H4 (cell line): ENCODE results near the gene DIP2C. TPM values are rescaled to one million over a fixed set of nuclear protein-coding genes. Genes with fewer than 3 reads are reported as not detected.
"Not testable (repeated sequence)": the region's sequence is repeated elsewhere in the genome, so short reads cannot be mapped to it uniquely, and the experiment has no call there.

Experiments used
- DNase-seq: peaks from one replicate; pipeline ENCODE4 v3.0.0-alpha.2; 2015; ENCODE audit warnings: low spot score
- total RNA-seq: library from RNA; depleted of rRNA; stranded (reverse); fragments of >200 nt; shearing (Covaris generic); gene quantifications from 2 replicates; pipeline ENCODE4 v1.2.3, GENCODE V29; 2014

Gene DIP2C
- total RNA-seq, 1 experiment from 2014 or later, result 2.3 TPM

DNA sequence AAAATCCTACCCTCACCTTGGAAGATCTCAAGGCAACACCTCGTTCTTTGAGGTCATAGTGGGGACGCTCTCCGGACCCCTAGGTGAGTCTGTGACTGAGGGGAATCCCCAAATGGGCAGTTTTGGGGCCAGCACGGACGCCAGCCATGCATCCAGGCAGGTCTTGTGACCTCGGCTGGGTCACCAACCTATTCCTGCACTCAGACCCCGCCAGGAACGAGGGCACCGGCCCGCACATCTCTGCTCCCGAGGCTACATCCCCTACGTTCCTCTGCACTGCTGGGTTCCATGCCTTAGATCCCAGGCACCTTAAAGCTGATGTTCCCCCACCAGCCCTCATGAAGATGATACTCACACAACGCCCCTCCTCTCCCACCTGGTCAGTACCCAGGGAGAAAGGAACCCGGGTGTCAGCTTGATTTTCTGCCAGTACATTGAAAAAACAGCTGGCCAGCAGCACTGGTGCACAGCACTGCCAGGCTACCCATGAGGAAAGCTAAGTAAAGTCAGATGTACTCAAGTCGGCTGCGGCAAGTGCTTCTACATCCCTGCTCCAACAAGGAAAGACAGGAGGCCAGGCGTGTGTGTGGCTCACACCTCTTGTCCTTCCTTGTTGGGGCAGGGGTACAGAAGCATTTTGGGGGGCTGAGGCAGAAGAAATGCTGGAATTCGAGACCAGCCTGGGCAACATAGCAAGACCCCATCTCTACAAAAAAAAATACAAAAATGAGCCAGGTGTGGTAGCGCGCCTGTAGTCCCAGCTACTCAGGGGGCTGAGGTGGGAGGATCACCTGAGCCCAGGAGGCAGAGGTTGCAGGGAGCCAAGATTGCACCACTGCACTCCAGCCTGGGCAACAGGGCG is 48.1 kb downstream of the DIP2C start:
- no peak for DNase-seq

DNA sequence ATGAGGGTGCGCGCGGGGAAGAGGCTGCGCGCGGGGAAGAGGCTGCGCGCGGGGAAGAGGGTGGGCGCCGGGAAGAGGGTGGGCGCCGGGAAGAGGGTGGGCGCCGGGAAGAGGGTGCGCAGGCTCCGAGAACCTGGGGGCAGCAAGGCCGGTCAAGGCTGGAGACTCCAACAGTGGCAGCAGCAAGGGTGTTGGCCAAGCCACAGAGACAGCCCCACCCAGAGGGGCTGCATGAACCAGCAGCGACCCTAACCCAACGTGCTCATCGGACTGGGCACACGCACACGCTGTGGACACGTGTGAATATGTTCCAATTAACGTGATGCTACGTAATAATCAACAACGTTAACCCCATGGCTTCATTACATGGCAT is 48.8 kb downstream of the DIP2C start:
- DNase-seq, result no peak

DNA sequence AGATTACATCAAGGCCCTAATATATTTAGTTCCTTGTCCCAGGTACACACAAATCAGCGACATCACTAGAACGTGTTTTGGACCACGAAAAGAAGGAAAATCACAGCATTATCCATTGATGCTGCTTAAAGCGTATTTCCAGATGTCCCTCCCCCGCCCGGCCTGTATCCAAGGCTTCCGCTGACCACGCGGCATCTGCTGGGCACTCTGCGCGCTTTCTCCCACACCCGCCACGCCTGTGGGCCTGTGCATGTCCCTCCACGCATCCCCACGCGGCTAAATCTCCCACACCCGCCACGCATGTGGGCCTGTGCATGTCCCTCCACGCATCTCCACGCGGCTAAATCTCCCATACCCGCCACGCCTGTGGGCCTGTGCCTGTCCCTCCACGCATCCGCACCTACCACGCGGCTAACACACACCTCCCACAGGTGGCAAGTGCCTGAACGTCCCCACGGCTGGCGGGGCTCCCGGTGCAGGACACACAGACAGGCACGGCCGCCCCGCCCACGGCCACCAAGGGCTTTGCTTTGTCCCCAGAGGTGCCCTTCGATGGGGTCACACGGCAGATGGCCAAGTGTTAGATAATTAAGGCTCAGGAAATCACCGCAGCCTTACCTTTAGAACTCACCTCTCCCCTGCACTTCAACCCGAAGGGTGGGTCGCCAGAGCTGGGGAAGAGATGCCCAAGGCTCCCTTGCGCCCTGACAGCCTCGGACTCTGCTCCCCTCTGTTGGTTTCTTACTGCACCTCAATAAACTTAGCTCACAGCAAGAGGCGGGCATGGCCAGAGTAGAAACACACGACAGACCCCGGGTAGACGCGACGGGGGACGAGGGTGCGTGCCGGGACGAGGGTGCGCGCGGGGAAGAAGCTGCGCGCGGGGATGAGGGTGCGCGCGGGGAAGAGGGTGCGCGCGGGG is 49.5 kb downstream of the DIP2C start:
- no peak for DNase-seq

DNA sequence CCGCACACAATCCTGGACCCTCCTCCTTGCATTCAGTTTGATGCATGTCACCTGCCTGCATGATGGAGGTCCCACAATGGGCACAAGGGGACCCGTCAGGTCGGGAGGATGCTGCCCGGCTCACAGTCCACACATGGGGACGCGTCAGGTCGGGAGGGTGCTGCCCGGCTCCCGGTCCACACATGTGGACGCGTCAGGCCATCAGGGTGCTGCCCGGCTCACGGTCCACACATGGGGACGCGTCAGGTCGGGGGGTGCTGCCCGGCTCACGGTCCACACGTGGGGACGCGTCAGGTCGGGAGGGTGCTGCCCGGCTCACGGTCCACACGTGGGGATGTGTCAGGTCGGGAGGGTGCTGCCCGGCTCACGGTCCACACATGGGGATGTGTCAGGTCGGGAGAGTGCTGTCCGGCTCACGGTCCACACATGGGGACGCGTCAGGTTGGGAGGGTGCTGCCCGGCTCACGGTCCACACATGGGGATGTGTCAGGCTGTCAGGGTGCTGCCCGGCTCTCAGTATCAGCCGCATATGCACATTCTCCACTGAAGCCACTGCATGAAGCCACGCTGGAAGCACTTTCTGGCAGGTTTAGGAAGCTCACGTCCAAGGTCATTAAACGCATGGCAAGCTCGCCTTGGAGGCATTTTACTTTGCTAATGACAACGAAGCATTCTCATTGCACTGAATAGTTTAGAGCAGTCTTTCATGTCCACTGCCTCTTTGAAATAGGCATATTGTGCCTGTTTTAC is 50.3 kb downstream of the DIP2C start:
- DNase-seq, result no peak

DNA sequence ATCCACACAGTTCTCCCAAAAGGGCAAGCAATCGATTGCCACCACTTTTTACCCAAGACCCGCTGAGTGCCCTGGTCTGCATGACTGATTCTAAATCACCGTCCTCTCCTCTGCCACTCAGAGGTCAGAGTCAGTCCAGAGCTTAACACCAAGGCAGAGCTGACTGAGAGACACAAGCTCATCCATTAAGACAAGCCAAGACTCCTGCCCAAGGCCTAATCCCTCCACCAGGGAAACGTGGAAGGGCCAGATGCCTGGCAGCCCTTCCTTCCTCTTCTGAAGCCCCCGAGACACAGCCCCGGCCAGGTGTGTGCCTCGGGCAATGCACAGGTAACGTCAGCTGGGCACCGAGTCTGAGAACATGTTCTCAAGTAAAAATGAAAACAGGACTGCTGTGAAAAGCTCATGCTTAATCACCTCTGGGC is 51.7 kb downstream of the DIP2C start:
- no peak for DNase-seq

DNA sequence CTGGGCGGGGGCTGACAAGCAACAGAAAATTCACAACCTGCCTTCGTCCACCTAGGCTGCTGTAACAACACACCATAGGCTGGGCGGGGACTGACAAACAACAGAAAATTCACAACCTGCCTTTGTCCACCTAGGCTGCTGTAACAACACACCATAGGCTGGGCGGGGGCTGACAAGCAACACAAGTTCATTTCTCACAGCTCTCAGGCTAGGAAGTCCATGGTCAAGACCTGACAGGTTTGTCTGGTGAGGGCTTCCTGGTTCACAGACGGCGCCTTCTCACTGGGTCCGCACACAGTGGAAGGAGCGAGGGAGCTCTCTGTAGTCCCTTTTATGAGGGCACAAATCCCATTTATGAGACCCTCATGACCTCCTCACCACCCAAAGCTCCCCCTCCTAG is 52.2 kb downstream of the DIP2C start:
- DNase-seq, result no peak

DNA sequence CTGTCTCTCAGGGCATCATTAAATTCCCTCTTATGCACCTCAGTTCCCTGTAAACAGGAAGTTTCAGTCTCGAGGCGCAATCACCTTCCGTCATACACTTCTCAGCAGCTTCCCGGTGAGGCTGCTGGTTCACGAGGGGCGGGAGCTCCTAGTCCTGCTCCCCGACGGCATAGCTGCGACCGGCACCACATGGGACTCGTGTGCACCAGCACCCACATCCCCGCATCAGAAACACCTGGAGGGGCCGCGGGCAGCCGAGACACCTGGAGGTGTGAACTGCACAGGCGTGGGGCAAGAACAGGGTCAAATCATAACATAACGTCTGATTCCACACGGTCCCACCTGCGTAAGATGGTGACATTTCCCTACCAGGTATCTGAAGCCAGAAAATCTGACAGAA is 52.7 kb downstream of the DIP2C start:
- DNase-seq, result no peak

DNA sequence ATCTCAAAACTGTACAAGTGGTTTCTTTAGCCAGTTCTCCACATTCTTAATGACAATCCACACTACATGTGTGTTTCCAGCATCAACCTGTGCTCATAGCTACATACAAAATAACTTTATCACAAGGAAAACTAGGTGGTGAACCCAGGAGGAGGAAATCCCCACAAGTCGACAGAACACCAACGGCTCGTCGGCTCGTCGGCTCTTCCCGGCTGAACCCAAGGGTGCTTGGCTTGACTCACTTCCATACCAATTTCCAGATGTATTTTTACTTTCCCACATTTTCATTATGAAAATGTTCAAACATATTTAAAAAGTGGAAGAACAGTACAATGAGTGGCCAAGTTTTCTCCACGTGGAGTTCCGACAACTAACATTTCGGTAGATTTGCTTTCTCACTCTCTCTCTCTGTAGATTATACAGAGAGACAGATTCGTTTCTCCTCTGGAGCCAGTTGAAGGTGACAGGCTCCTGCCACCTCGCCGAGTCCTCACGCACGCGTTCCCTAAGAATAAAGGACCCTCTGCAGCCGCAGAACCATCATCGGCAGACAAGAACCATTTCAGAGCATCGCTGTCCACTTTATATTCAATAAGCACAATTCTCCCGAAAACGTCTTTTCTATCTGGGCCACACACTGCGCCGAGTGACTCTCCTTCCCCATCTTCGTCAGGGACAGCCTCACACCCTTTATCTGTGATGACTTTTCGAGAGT is 53.3 kb downstream of the DIP2C start:
- no peak for DNase-seq

DNA sequence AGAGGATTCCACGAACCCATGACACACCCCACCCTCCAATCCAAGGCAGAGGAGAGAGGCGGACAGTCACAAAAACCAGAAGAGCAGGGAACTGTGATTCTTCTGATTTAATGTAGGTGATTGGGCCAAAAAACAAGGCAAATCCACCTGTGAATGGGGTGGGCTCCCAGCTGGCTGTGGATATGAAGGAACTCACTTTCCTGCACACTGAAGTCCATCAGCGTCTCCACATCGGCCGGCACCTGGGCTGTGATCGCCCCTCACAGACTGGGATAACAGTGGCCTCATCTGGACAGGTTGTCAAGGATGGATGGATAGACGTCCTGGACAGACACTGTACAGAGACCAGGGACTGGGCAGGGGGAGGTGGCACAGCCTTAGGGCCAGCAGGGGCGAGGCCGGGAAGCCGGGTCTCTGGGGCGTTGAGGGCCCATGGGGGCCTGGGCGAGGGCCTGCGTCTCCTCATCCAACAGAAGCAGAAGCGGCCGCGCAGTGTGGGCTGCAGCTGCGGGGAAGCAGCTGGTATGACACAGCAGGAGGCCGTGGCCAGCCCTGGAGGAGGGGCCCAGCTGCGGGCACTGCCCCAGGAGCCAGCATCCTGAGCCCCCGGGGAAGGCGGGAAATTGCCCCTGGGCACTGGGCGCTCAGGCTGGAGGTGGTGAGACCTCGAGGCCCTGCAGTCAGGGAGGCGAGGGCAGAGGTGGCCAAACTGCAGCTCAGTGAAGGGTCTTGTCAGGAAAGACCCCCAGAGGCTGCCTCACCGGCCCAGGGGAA is 54.2 kb downstream of the DIP2C start:
- no peak for DNase-seq

DNA sequence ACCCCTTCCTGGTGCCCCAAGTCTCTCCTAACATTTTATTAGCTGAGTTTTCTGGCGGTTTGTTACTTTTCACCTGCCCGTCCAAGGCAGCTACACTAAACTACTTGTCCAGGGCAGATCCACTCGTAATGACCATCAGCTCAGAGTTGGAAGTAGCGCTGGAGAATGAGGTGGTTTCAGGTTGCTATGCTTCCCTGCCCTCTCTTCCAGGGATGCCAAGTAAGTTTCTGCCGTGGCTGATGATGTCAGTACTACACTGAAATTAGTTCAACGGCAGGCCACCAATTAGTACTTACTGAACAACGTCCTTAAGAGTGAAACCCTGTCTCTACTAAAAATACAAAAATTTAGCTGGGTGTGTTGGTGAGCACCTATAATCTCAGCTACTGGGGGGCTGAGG is 55.2 kb downstream of the DIP2C start:
- no peak for DNase-seq

DNA sequence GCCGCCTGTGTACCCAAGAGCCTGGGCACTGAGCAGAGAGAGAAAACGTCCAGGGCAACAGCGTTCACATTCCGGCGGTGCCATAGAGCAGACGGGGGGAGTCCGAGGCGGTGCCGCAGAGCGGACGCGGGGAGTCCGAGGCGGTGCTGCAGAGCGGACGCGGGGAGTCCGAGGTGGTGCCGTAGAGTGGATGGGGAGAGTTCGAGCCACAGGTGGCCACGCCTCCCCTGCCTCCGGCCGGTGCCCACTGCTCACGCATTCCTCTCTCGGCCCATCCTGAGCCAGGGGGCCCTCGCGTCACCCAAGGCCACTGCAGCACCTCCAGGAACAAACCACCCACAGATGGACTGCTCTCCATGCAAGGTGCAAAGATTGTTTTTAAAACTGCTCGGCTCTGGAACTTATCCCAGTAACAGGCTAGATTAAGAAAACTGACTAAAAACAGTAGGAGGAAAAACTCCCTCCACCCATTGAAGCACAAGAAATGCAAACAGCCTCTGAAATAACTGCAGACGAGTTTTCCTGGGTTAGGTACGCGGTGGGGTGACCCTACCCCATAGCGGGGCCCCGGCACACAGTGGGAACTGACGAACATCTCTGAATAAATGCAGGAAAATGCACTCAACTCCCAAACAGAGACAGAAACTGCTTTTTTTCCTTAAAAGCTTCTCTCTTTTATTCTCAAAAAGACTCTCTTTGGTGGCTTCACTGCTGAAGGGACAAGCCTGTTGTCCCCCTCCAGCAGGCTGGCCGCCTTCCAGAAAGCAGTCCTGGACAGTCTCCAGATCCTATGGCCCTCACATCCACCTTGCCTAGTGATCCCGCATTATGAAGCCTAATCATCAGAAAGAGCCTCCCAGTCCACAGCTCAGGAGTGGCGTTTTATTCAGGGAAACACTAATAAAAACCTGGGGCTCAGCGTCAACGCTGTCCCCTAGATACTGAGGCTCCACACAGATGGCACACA is 55.9 kb downstream of the DIP2C start:
- no peak for DNase-seq

DNA sequence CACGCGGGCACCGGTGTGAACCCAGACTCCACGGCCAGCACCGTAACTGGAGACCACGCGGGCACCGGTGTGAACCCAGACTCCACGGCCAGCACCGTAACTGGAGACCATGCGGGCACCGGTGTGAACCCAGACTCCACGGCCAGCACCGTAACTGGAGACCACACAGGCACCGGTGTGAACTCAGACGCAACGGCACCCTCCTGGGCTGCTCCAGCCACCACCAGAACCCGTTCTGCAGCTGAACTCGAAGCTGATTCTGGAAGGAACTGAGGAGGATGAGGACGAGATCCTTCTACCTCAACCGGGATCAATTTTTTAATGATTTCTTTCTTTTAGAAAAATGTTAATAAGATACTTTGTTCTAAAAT is 56.7 kb downstream of the DIP2C start:
- not testable (repeated sequence) for DNase-seq

DNA sequence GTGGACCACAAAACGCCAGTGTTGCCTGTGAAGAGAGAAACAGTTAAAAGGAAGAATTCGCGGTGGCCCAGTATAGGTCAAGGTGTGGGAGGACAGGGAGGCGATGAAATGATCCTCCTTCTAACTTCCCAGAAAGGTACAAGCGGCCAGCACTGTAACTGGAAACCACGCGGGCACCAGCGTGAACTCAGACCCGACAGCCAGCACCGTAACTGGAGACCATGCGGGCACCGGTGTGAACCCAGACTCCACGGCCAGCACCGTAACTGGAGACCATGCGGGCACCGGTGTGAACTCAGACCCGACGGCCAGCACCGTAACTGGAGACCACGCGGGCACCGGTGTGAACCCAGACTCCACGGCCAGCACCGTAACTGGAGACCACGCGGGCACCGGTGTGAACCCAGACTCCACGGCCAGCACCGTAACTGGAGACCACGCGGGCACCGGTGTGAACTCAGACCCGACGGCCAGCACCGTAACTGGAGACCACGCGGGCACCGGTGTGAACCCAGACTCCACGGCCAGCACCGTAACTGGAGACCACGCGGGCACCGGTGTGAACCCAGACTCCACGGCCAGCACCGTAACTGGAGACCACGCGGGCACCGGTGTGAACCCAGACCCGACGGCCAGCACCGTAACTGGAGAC is 57.2 kb downstream of the DIP2C start:
- not testable (repeated sequence) for DNase-seq

DNA sequence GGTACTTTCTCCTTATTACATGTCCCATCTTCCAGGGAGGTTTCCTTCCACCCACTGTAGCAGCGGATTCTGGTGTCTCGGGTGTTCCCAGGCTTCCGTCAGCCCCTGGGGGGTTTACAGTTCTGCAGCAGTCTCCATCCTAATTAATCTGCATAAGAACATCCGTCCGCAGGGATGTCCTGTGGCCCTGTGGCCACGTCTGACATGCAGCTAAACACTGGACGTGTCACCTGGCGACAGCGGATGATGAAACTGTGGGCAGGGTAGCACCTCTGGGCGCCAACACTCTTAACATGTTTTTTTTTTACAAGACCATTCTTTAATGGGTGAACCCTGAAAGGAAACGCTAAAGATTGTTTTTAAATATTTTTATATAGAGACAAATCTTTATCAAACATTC is 58.2 kb downstream of the DIP2C start:
- DNase-seq, result no peak

DNA sequence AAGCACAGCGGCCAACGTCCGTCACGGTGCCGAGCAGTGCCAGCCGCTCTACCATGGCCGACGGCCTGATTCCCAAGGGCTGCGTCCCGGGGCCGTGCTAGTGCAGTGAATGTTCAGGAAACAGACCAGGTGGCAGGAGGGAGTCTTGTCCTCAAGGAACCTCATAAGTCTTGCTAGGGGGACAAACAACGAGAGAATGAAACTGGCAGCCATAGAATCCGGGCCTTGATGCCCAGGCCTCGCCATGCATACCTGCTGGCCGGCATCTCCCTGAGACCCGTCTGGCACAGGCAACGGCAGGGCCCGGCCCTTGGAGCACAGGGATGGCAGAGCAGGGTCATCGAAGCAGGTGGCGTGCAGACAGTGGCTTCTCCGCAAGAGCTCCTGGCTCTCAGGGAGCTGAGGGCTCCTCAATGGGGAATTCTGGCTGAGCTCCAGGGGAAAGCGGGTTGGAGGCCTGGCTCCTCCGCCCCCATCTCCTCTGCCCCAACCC is 58.8 kb downstream of the DIP2C start:
- no peak for DNase-seq

DNA sequence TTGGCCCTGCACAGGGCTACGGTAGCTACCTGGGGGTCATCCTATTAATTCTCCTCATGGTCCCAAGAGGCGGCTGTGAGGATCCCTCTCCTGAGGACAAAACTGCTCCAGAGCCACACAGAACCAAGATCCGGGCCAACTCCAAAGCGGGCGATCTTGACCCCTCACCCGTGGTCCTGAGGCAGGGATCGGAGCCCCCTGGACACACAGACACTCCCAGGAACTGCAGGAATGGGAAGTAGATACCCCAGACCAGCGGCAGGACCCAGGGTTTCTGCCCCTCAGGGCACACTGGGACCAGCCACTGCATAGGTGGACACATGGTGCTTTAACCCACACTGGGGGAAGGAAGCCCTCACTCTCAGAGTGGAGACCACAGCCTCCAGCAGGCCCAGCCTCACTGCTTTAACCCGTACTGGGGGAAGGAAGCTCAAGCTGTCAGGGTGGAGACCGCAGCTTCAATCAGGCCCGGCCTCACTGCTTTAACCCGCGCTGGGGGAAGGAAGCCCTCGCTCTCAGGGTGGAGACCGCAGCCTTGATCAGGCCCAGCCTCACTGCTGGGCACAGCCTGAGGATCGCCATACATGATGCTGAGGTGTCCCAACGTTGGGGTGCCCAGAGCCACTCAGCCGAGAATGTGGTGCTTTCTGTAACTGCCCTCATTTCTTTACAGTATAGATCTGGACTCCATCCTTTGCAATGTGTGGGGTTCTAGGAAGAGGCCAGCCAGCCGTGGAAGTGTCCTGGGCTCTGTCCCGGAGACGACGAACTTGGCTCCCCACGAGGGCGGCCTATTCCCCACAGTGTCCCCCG is 60.1 kb downstream of the DIP2C start:
- DNase-seq, result no peak

DNA sequence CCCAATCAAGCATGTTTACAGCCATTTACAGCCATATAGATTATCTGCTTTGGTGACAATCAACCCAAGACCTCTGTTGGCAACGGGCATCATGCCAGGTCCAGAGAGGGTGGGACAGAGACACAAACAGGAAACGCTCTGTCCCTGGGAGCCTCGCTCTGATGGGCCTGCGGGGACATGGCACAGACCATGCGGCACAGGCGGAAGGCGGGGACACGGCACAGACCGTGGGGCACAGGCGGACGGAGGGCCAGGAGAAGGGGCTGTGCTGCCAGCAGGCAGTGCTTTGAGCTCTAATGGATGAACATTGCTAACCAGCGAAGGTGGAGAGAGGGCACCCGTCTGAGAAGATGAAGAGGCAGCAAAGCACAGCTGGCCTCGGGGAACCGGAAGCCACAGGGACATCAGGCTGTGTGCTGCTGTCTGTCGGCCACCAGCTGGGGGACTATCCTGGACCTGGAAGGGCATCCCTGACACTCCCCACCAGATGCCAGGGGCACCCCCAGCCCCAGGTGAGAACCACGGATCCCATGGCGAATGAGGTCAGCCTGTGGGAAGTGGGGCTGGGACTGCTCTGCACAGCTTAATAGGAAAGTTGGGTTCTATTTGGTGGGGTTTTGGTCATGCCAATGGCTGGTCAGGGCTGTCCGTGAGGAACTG is 61.0 kb downstream of the DIP2C start:
- DNase-seq, result no peak
